Neuronal stem cell (in vitro differentiated cells): ENCODE data around the gene ENOX1. TPM values are rescaled to one million over a fixed set of nuclear protein-coding genes. Genes with fewer than 3 reads are reported as not detected.

Source experiments
- DNase-seq: peaks from one replicate; pipeline ENCODE4 v3.0.0-alpha.2; 2013; ENCODE audit warnings: low spot score
- H2AFZ ChIP-seq: one replicate; pipeline ENCODE4 v1.6.1; 2013; ENCODE audit warnings: mild to moderate bottlenecking, low read length, inconsistent platforms
- H2AK5ac ChIP-seq: 2 replicates; pipeline ENCODE4 v1.6.1; 2013; ENCODE audit warnings: low read depth, mild to moderate bottlenecking, inconsistent platforms, low read length, moderate library complexity, mixed read lengths
- H2BK120ac ChIP-seq: 2 replicates; pipeline ENCODE4 v1.6.1; 2013; ENCODE audit warnings: low read depth, mild to moderate bottlenecking, inconsistent platforms, low read length, moderate library complexity, mixed read lengths
- H2BK12ac ChIP-seq: one replicate; pipeline ENCODE4 v1.6.1; 2013; ENCODE audit warnings: low read length, inconsistent platforms
- H2BK15ac ChIP-seq: 2 replicates; pipeline ENCODE4 v1.6.1; 2013; ENCODE audit warnings: mild to moderate bottlenecking, low read length, inconsistent platforms, mixed read lengths
- H2BK5ac ChIP-seq: one replicate; pipeline ENCODE4 v1.6.1; 2013; ENCODE audit warnings: inconsistent platforms, mild to moderate bottlenecking, low read length, moderate library complexity
- H3K14ac ChIP-seq: one replicate; pipeline ENCODE4 v1.6.1; 2013; ENCODE audit warnings: low read length, inconsistent platforms
- H3K18ac ChIP-seq: 2 replicates; pipeline ENCODE4 v1.6.1; 2013; ENCODE audit warnings: low read length, inconsistent platforms
- H3K23ac ChIP-seq: 2 replicates; pipeline ENCODE4 v1.6.1; 2013; ENCODE audit warnings: low read depth, mild to moderate bottlenecking, mixed read lengths, low read length, inconsistent platforms; ENCODE audit not compliant: poor library complexity
- H3K27ac ChIP-seq: replicated peaks from 3 replicates; pipeline ENCODE4 v1.5.1; 2013; ENCODE audit warnings: low read length, inconsistent platforms
- H3K27me3 ChIP-seq, 3 experiments: 2 replicates each; pipeline ENCODE4 v1.6.1; 2013; ENCODE audit warnings: low read length in 3 of 3, mild to moderate bottlenecking in 2 of 3, inconsistent platforms in 1 of 3, low read depth in 1 of 3, mixed read lengths in 1 of 3, moderate library complexity in 1 of 3; ENCODE audit not compliant: control insufficient read depth in 3 of 3, insufficient read depth in 3 of 3
- H3K36me3 ChIP-seq, 2 donors: replicated peaks in 1 of 2; 2 replicates each; pipeline ENCODE4 v1.6.1; 2013; ENCODE audit warnings: low read length in 2 of 2; ENCODE audit not compliant: control insufficient read depth in 2 of 2, insufficient read depth in 2 of 2
- H3K4ac ChIP-seq: 2 replicates; pipeline ENCODE4 v1.6.1; 2013; ENCODE audit warnings: inconsistent platforms, mild to moderate bottlenecking, low read length, moderate library complexity
- H3K4me1 ChIP-seq, 2 donors: 1 replicate in 1 of 2; 2 replicates in 1 of 2; pipeline ENCODE4 v1.6.1; 2013; ENCODE audit warnings: low read length in 2 of 2, low read depth in 1 of 2; ENCODE audit not compliant: control insufficient read depth in 2 of 2, insufficient read depth in 1 of 2
- H3K4me2 ChIP-seq: one replicate; pipeline ENCODE4 v1.6.1; 2013; ENCODE audit warnings: mild to moderate bottlenecking, low read length, inconsistent platforms; ENCODE audit not compliant: insufficient read depth, poor library complexity, severe bottlenecking
- H3K4me3 ChIP-seq, 2 donors: 2 replicates each; pipeline ENCODE4 v1.5.1; 2013; ENCODE audit warnings: low read length in 2 of 2, mild to moderate bottlenecking in 2 of 2, inconsistent platforms in 1 of 2, moderate library complexity in 1 of 2
- H3K79me1 ChIP-seq: one replicate; pipeline ENCODE4 v1.6.1; 2013; ENCODE audit warnings: low read depth, mild to moderate bottlenecking, inconsistent platforms, low read length, moderate library complexity
- H3K9ac ChIP-seq: one replicate; pipeline ENCODE4 v1.6.1; 2013; ENCODE audit warnings: mild to moderate bottlenecking, low read depth, low read length, inconsistent platforms; ENCODE audit not compliant: poor library complexity
- H3K9me3 ChIP-seq, 2 donors: replicated peaks in 1 of 2; 2 replicates each; pipeline versions ENCODE3 to v1.6.1; 2013; ENCODE audit warnings: low read length in 2 of 2, mild to moderate bottlenecking in 2 of 2, inconsistent platforms in 1 of 2, low read depth in 1 of 2, mixed read lengths in 1 of 2, moderate library complexity in 1 of 2; ENCODE audit not compliant: control insufficient read depth in 2 of 2, insufficient read depth in 1 of 2
- H4K8ac ChIP-seq: one replicate; pipeline ENCODE4 v1.6.1; 2013; ENCODE audit warnings: low read depth, mild to moderate bottlenecking, inconsistent platforms, low read length, moderate library complexity
- H4K91ac ChIP-seq: one replicate; pipeline ENCODE4 v1.6.1; 2013; ENCODE audit warnings: low read length, low read depth, mild to moderate bottlenecking, inconsistent platforms; ENCODE audit not compliant: poor library complexity
- WGBS, 2 donors: extraction: QIAGEN DNeasy Blood & Tissue Kit; methylation state at CpG; one replicate each; pipeline ENCODE4 v1.1.7; 2013; ENCODE audit warnings: missing lambda C conversion rate in 2 of 2, mixed read lengths in 1 of 2; ENCODE audit not compliant: insufficient read length in 2 of 2, insufficient replicate concordance in 1 of 2; ENCODE audit errors: extremely low coverage in 2 of 2; 5-methylcytosine and 5-hydroxymethylcytosine counted together
- small RNA-seq: library from polyadenylated mRNA; stranded (forward); fragments of <200 nt; extraction: miRNeasy Mini kit (QIAGEN cat#:217004); gene quantifications from one replicate; pipeline ENCODE3, GENCODE V24; 2013; ENCODE audit not compliant: insufficient read depth

The ENOX1 gene

DNA sequence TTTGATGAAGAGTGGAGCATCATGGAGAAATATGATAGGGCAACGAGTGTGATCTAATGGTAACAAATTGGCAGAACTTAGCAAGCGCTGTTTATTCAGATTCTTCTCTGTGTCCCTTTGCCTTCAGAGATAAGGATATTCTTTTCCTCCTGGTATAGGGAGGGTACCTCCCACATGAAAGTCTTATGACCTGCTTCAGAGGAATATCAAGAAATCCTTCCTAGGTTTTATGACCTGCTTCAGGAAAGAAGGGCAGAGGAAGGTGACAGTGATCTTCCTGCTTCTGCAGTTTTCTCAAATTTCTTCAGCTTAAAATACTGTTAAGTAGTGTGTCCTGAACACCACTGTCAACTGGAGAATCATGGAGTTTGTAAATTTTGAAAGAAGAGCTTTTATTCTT, 619.0 kb downstream of the ENOX1 start:
- H3K79me1 ChIP-seq = no peaks in the 10 kb centered on the region
- no peak overlapping the region for H3K4me2 ChIP-seq
- H3K27ac ChIP-seq = no peak overlapping the region
- no peaks in the 10 kb centered on the region for H3K4me1 ChIP-seq
- H3K14ac ChIP-seq = no peak overlapping the region
- no peak overlapping the region for H4K8ac ChIP-seq
- H3K23ac ChIP-seq = no peak overlapping the region
- H4K91ac ChIP-seq = no peak overlapping the region
- H2BK12ac ChIP-seq = no peak overlapping the region
- H3K9ac ChIP-seq = no peak overlapping the region
- DNase-seq = no peak
- no peak overlapping the region for H2AFZ ChIP-seq
- no peaks in the 10 kb centered on the region for H3K9me3 ChIP-seq
- no peak overlapping the region for H2BK15ac ChIP-seq
- WGBS, 2 donors = no CpG with 5 or more reads among the region's 2 CpGs
- no peak overlapping the region for H3K4me3 ChIP-seq
- no peak overlapping the region for H2BK5ac ChIP-seq
- no peak overlapping the region for H2AK5ac ChIP-seq
- H2BK120ac ChIP-seq = no peak overlapping the region
- H3K36me3 ChIP-seq = no peaks in the 10 kb centered on the region
- H3K18ac ChIP-seq = no peak overlapping the region
- no peaks in the 10 kb centered on the region for H3K27me3 ChIP-seq
- no peak overlapping the region for H3K4ac ChIP-seq

DNA sequence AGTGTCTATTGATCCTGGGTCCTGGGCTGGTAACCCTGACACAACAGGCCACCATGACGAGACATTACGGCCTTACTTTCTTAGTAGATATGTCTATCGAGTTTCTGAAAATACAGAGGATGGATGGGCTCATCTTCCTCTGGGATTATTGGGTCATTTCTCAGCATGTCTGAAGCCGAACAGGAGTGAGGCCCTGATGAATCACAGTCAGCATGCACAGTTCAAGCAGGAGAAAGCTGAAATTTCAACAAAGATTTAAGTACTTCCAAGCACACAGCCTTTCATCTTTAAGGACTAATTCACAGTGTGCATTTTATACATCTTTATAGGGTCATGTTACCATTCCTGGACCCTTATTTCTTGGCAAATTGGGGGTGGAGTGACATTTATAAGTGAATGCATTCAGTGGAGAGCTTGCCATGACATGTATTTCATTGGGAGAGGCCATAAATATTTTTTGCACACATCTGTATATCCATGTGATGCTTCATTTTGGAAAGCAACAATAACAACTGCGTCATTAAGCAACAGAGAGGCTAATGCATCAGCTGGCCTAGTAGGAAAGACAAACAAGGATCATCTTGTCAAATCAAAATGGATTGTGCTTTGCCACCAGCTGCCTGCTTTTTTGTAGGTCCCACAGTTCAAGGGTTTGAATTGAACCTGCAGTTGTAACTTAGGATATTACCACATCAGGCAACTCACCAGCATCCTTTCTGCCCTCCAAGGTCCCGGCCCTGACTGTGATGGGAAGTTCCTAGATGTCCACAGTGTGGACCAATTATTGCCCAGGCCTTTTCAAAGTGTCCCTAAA, 619.9 kb downstream of the ENOX1 start:
- Histone ChIP-seq H3K4me2 (no peak overlapping the region), H2BK120ac (no peak overlapping the region), H2BK15ac (no peak overlapping the region), H3K9ac (no peak overlapping the region), H3K4ac (no peak overlapping the region), H3K4me1 (no peaks in the 10 kb centered on the region), H2AK5ac (no peak overlapping the region), H3K9me3 (no peaks in the 10 kb centered on the region), H3K27me3 (no peaks in the 10 kb centered on the region), H3K4me3 (no peak overlapping the region), H3K14ac (no peak overlapping the region), H3K79me1 (no peaks in the 10 kb centered on the region), H3K27ac (no peak overlapping the region), H2AFZ (no peak overlapping the region), H3K18ac (no peak overlapping the region), H4K91ac (no peak overlapping the region), H2BK12ac (no peak overlapping the region), H2BK5ac (no peak overlapping the region), H3K23ac (no peak overlapping the region), H3K36me3 (no peaks in the 10 kb centered on the region), H4K8ac (no peak overlapping the region)
- no peak for DNase-seq
- no CpG with 5 or more reads among the region's 6 CpGs for WGBS, 2 donors

Small RNAs within 50 kb of the gene (small RNA-seq; reads per million reads assigned to genes)
- not detected for gene AL162713.1
